ENCODE results near the gene RIPOR2. TPM values are rescaled to one million over a fixed set of nuclear protein-coding genes. Genes with fewer than 3 reads are reported as not detected.

The RIPOR2 gene
- total RNA-seq, 1 donor from 2014 or later = 1.1 TPM

DNA sequence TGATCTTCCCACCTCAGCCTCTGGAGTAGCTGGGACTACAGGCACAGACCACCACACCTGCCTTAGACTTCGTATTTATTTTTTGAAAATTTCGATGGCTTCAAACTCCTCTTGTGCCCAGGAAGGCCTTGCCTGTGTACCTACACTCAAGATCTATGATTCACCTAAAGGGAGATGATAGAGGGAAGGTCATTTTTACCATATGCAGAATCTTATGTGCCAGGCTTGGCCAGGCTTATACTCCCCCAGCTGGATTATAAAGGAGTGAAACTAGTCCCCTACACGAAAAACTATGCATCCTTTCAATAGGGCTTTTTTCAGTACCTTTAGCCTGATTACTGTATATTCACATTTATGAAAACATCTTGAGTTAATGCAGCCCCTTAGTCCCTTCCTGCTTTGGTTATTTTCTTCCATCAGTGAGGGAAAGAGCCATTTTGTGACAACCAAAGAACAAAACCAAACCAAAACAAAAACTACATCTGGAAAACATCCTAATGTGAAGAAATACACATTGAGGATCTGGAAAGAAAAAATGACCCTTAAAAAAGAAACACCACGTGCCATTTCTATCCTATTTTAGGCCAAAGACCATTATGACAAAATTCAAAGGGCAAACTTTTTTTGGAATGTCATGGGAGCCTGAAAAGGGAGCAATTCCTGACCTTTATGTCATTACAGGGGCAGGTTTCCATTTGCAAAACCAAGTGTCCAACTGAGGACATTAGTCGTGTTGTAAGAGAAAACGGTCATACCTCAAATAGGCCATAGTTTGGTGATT, 34.7 kb downstream of the RIPOR2 start:
- TF ChIP-seq, protein P1, sequence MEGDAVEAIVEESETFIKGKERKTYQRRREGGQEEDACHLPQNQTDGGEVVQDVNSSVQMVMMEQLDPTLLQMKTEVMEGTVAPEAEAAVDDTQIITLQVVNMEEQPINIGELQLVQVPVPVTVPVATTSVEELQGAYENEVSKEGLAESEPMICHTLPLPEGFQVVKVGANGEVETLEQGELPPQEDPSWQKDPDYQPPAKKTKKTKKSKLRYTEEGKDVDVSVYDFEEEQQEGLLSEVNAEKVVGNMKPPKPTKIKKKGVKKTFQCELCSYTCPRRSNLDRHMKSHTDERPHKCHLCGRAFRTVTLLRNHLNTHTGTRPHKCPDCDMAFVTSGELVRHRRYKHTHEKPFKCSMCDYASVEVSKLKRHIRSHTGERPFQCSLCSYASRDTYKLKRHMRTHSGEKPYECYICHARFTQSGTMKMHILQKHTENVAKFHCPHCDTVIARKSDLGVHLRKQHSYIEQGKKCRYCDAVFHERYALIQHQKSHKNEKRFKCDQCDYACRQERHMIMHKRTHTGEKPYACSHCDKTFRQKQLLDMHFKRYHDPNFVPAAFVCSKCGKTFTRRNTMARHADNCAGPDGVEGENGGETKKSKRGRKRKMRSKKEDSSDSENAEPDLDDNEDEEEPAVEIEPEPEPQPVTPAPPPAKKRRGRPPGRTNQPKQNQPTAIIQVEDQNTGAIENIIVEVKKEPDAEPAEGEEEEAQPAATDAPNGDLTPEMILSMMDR (IDR thresholded peaks at IDR 0.05; ENCODE audit: unreplicated experiment) = no peak
- H3K27me3 Mint-ChIP-seq (ENCODE audit: unreplicated experiment) = no peaks in the 10 kb centered on the region

DNA sequence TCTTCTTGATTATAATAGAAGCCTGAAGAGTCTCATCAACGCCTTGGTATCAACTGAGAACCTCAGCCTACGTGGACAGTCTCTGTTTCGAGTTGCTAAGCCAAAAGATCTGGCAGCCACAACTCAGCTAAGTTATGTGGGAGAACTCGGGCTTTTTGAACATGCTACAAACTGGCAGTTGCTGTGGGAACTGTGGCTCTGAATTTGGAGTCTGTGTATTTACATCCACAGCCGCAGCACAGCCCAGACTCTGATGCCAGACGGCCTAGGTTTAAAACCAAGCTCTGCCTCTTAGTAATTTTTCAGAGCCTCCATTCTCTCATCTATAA, 35.8 kb downstream of the RIPOR2 start:
- TF ChIP-seq, protein P1 (IDR thresholded peaks at IDR 0.05; ENCODE audit: unreplicated experiment) = no peak
- H3K9me3 Mint-ChIP-seq (ENCODE audit: unreplicated experiment) = no peaks in the 10 kb centered on the region
- no peak for DNase-seq (ENCODE audit: low spot score)
- H3K4me1 Mint-ChIP-seq (ENCODE audit: unreplicated experiment) = no peaks in the 10 kb centered on the region
- no peak overlapping the region for H3K4me3 Mint-ChIP-seq (ENCODE audit: unreplicated experiment)
- no peaks in the 10 kb centered on the region for H3K27me3 Mint-ChIP-seq (ENCODE audit: unreplicated experiment)
- H3K36me3 Mint-ChIP-seq (ENCODE audit: low read depth, unreplicated experiment) = no peaks in the 10 kb centered on the region
- no peak overlapping the region for H3K27ac Mint-ChIP-seq (ENCODE audit: unreplicated experiment)

More for the DNA sequence above, 34.7 kb downstream of the RIPOR2 start:
- Mint-ChIP-seq H3K36me3 (ENCODE audit: low read depth, unreplicated experiment) (no peaks in the 10 kb centered on the region), H3K9me3 (ENCODE audit: unreplicated experiment) (no peaks in the 10 kb centered on the region), H3K27ac (ENCODE audit: unreplicated experiment) (no peak overlapping the region), H3K4me1 (ENCODE audit: unreplicated experiment) (no peaks in the 10 kb centered on the region), H3K4me3 (ENCODE audit: unreplicated experiment) (no peak overlapping the region)
- DNase-seq (ENCODE audit: low spot score) = no peak

DNA sequence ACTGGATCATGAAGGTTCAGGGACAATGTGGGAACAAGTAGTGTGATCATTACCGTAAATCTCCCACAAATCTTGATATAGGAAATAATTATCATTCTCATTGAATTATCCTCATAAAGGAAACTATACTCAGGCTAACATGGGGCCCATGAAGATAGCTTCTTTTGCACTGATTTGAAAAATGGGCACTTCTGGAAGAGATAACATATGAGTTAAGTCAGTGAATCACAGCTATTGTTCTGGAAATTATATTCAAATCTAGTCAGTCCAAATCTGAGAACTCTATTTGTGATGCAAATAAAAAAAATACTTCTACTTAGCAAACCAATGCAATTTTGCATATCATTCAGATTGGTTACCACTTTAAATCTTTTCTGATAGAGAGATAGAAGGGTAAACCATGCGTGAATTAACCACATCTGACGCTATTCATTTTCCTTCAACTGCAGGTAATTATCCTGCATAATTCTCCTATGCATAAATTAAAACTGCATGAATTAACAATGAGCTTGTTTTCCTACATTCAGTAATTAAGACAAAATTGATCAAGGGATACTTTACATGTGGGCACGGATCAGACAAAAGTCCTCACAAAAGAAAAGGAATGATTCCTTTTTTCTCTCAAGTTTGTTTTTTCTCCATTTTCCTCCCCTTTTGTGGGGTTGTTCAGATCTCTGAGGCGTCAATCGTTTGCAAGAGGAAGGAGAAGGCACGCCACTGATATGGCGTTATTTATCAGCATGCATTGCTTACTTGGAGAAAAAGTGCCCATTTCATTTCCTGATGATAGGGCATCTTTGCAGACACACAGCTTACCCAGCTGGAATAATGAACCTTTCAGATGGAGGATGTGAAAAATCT, 36.4 kb downstream of the RIPOR2 start:
- Mint-ChIP-seq H3K4me1 (ENCODE audit: unreplicated experiment) (no peaks in the 10 kb centered on the region), H3K27ac (ENCODE audit: unreplicated experiment) (no peak overlapping the region), H3K4me3 (ENCODE audit: unreplicated experiment) (no peak overlapping the region), H3K27me3 (ENCODE audit: unreplicated experiment) (no peaks in the 10 kb centered on the region), H3K36me3 (ENCODE audit: low read depth, unreplicated experiment) (no peaks in the 10 kb centered on the region), H3K9me3 (ENCODE audit: unreplicated experiment) (no peaks in the 10 kb centered on the region)
- no peak for DNase-seq (ENCODE audit: low spot score)
- TF ChIP-seq, protein P1 (IDR thresholded peaks at IDR 0.05; ENCODE audit: unreplicated experiment) = no peak

DNA sequence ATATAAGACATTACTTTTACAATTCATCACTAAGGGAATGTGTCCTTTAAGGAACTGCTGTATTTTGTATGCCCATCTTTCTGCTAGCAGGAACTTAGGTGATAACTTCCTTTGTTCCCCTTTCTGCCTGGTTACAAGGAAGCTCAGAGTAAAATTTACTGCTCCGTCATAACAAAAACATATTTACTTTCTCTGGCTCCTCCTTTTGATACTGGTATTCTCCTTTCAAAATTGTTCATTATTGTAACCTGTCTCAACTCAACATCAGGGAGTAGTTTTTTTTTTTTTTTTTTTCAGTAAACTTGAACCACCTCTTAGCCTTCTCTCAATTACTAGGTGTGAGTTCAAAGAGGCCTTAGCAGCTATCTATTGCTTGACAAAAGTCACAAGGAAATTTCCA, 37.1 kb downstream of the RIPOR2 start:
- no peaks in the 10 kb centered on the region for H3K9me3 Mint-ChIP-seq (ENCODE audit: unreplicated experiment)
- H3K27me3 Mint-ChIP-seq (ENCODE audit: unreplicated experiment) = no peaks in the 10 kb centered on the region
- no peak for DNase-seq (ENCODE audit: low spot score)
- TF ChIP-seq, protein P1 (IDR thresholded peaks at IDR 0.05; ENCODE audit: unreplicated experiment) = no peak
- no peaks in the 10 kb centered on the region for H3K4me1 Mint-ChIP-seq (ENCODE audit: unreplicated experiment)
- H3K27ac Mint-ChIP-seq (ENCODE audit: unreplicated experiment) = no peak overlapping the region
- H3K36me3 Mint-ChIP-seq (ENCODE audit: low read depth, unreplicated experiment) = no peaks in the 10 kb centered on the region
- no peak overlapping the region for H3K4me3 Mint-ChIP-seq (ENCODE audit: unreplicated experiment)

DNA sequence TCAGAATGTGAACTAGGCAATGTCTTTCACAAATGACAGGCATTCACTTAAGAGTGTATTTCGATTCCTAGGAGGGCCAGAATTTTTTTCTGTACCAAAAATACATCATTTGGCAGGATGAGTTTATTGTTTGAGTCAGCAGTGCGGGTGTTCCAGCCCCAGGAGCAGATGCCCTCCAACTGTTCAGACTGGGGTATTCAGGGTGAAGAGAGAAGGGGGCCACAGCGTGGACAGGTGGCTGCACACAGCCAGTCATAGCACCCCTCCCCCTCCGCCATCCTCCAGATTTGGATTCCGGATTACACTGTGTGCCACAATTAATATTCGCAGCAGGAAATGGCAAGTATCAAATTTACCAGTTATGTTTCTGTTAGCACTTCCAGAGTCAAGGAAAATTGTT, 38.6 kb downstream of the RIPOR2 start:
- TF ChIP-seq, protein P1 (IDR thresholded peaks at IDR 0.05; ENCODE audit: unreplicated experiment) = no peak
- no peaks in the 10 kb centered on the region for H3K27me3 Mint-ChIP-seq (ENCODE audit: unreplicated experiment)
- no peaks in the 10 kb centered on the region for H3K4me1 Mint-ChIP-seq (ENCODE audit: unreplicated experiment)
- no peaks in the 10 kb centered on the region for H3K36me3 Mint-ChIP-seq (ENCODE audit: low read depth, unreplicated experiment)
- no peak for DNase-seq (ENCODE audit: low spot score)
- H3K27ac Mint-ChIP-seq (ENCODE audit: unreplicated experiment) = no peak overlapping the region
- no peak overlapping the region for H3K4me3 Mint-ChIP-seq (ENCODE audit: unreplicated experiment)
- no peaks in the 10 kb centered on the region for H3K9me3 Mint-ChIP-seq (ENCODE audit: unreplicated experiment)
